Measurements from ENCODE around the gene DYNC2H1. TPM values are rescaled to one million over a fixed set of nuclear protein-coding genes. Genes with fewer than 3 reads are reported as not detected.

Gene DYNC2H1
- total RNA-seq, 1 experiment from 2014 or later: 44.0 TPM

GRCh38 chr11:103471546-103471945, 362.3 kb downstream of the DYNC2H1 start:
- Histone ChIP-seq H3K4me3 (ENCODE audit: low read depth, low read length, poor library complexity, severe bottlenecking) (no peak overlapping the region), H3K9me3 (ENCODE audit: low read depth, low read length, poor library complexity, severe bottlenecking) (no peaks in the 10 kb centered on the region), H3K27me3 (replicated peaks; ENCODE audit: insufficient read depth, low read depth, low read length, poor library complexity) (no peaks in the 10 kb centered on the region), H3K4me1 (ENCODE audit: insufficient read depth, low read length, poor library complexity, severe bottlenecking) (no peaks in the 10 kb centered on the region), H3K36me3 (ENCODE audit: insufficient read depth, low read length, poor library complexity, severe bottlenecking) (no peaks in the 10 kb centered on the region), H3K27ac (ENCODE audit: low read depth, low read length, poor library complexity, severe bottlenecking) (no peak overlapping the region)
- DNase-seq (ENCODE audit: low spot score): no peak
- ChIA-PET POLR2A (ENCODE audit: low non-redundant PET) (no interaction called here), CTCF (no interaction called here)
- intact Hi-C loops (cut with micrococcal nuclease; ENCODE audit: unreplicated experiment): no loop called here
- no TSS peak for BruUV-seq (replicated peaks)
- no peak for TF ChIP-seq EZH2 (IDR thresholded peaks at IDR 0.05; ENCODE audit: borderline replicate concordance, low read depth, low read length, poor library complexity, severe bottlenecking)
- no peak for TF ChIP-seq CTCF (conservative IDR thresholded peaks at IDR 0.05; ENCODE audit: low read depth, low read length)

- H3K4me3 ChIP-seq (ENCODE audit: low read depth, low read length, poor library complexity, severe bottlenecking): no peak overlapping the region
- H3K27me3 ChIP-seq (replicated peaks; ENCODE audit: insufficient read depth, low read depth, low read length, poor library complexity): no peaks in the 10 kb centered on the region
- intact Hi-C loops (cut with micrococcal nuclease; ENCODE audit: unreplicated experiment): no loop called here
- no TSS peak for BruUV-seq (replicated peaks)
- ChIA-PET POLR2A (ENCODE audit: low non-redundant PET) (no interaction called here), CTCF (no interaction called here)
- no peak for TF ChIP-seq EZH2 (IDR thresholded peaks at IDR 0.05; ENCODE audit: borderline replicate concordance, low read depth, low read length, poor library complexity, severe bottlenecking)
- no peak for TF ChIP-seq CTCF (conservative IDR thresholded peaks at IDR 0.05; ENCODE audit: low read depth, low read length)
- H3K36me3 ChIP-seq (ENCODE audit: insufficient read depth, low read length, poor library complexity, severe bottlenecking): no peaks in the 10 kb centered on the region
- no peak for DNase-seq (ENCODE audit: low spot score)
- no peaks in the 10 kb centered on the region for H3K9me3 ChIP-seq (ENCODE audit: low read depth, low read length, poor library complexity, severe bottlenecking)
- no peak overlapping the region for H3K27ac ChIP-seq (ENCODE audit: low read depth, low read length, poor library complexity, severe bottlenecking)
- H3K4me1 ChIP-seq (ENCODE audit: insufficient read depth, low read length, poor library complexity, severe bottlenecking): no peaks in the 10 kb centered on the region
These were observed 367.6 kb downstream of the DYNC2H1 start for GRCh38 chr11:103476874-103477273.

- intact Hi-C loops (cut with micrococcal nuclease; ENCODE audit: unreplicated experiment): no loop called here
- CTCF ChIA-PET: no interaction called here
- Histone ChIP-seq H3K27me3 (replicated peaks; ENCODE audit: insufficient read depth, low read depth, low read length, poor library complexity) (no peaks in the 10 kb centered on the region), H3K4me3 (ENCODE audit: low read depth, low read length, poor library complexity, severe bottlenecking) (no peak overlapping the region), H3K4me1 (ENCODE audit: insufficient read depth, low read length, poor library complexity, severe bottlenecking) (no peaks in the 10 kb centered on the region), H3K9me3 (ENCODE audit: low read depth, low read length, poor library complexity, severe bottlenecking) (no peaks in the 10 kb centered on the region), H3K27ac (ENCODE audit: low read depth, low read length, poor library complexity, severe bottlenecking) (no peak overlapping the region), H3K36me3 (ENCODE audit: insufficient read depth, low read length, poor library complexity, severe bottlenecking) (no peaks in the 10 kb centered on the region)
- peak; percentile 37 for DNase-seq (ENCODE audit: low spot score)
- no peak for TF ChIP-seq EZH2 (IDR thresholded peaks at IDR 0.05; ENCODE audit: borderline replicate concordance, low read depth, low read length, poor library complexity, severe bottlenecking)
- TF ChIP-seq CTCF (conservative IDR thresholded peaks at IDR 0.05; ENCODE audit: low read depth, low read length): no peak
- no TSS peak for BruUV-seq (replicated peaks)
- POLR2A ChIA-PET (ENCODE audit: low non-redundant PET): no interaction called here
These were observed 371.2 kb downstream of the DYNC2H1 start for GRCh38 chr11:103480421-103480820.

Measured in A673 (cell line).